Right forelimb (tissue), 1 donor: Measurements from ENCODE around the gene CYP2A13.
"Not testable (repeated sequence)": the region's sequence is repeated elsewhere in the genome, so short reads cannot be mapped to it uniquely, and the experiment has no call there.

Experiments used
- DNase-seq: peaks from one replicate; pipeline ENCODE4 v3.0.0-alpha.2; 2018

CYP2A13 gene, protein sequence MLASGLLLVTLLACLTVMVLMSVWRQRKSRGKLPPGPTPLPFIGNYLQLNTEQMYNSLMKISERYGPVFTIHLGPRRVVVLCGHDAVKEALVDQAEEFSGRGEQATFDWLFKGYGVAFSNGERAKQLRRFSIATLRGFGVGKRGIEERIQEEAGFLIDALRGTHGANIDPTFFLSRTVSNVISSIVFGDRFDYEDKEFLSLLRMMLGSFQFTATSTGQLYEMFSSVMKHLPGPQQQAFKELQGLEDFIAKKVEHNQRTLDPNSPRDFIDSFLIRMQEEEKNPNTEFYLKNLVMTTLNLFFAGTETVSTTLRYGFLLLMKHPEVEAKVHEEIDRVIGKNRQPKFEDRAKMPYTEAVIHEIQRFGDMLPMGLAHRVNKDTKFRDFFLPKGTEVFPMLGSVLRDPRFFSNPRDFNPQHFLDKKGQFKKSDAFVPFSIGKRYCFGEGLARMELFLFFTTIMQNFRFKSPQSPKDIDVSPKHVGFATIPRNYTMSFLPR

GRCh38 chr19:41088151-41088550, at the start of gene CYP2A13:
Gene CYP2A13, plus strand, starts transcription at chr19:41088451. Its CDS starts 21 bp downstream, at chr19:41088472.
- DNase-seq = no peak

DNA sequence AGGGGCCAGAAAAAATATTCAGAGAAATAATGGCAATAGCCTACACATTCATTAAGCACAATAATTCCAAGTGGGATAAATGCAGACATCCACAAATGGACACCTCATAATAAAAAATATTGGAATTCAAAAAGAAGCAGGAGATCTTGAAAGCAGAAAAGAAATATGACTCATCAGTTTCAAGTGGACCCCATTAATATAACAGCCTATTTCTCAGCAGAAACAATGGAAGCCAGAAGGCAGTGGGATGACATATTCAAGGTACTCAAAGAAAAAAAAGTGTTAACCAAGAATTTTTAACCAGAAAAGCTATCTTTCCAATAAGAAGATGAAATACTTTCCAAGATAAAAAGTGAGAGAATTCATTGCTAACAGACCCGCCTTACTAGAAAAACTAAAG, 48.4 kb upstream of the CYP2A13 start:
- DNase-seq = no peak

GRCh38 chr19:41045095-41045494, 43.2 kb upstream of the CYP2A13 start:
- DNase-seq = not testable (repeated sequence)

DNA sequence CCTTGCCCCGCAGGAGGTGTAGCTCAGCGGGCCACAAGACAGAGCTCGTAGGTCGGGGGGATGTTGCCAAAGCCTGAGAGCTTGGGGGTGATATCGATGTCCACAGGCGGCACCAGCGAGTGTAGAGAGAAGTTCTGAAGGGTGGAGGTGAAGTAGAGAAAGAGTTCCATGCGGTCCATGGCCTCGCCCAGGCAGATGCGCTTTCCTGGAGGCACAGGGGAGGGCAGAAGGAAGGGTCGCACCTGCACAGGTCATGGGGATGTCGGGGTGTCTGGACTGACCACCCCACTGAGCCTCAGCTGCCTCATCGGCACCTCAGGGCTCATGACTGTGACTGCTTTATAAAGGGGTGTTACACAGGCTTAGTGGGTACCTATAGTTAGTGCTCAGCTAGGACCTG, 37.8 kb upstream of the CYP2A13 start:
- no peak for DNase-seq

GRCh38 chr19:41052162-41052561, 36.1 kb upstream of the CYP2A13 start:
- DNase-seq = not testable (repeated sequence)

GRCh38 chr19:41053331-41053730, 34.9 kb upstream of the CYP2A13 start:
- DNase-seq = not testable (repeated sequence)

DNA sequence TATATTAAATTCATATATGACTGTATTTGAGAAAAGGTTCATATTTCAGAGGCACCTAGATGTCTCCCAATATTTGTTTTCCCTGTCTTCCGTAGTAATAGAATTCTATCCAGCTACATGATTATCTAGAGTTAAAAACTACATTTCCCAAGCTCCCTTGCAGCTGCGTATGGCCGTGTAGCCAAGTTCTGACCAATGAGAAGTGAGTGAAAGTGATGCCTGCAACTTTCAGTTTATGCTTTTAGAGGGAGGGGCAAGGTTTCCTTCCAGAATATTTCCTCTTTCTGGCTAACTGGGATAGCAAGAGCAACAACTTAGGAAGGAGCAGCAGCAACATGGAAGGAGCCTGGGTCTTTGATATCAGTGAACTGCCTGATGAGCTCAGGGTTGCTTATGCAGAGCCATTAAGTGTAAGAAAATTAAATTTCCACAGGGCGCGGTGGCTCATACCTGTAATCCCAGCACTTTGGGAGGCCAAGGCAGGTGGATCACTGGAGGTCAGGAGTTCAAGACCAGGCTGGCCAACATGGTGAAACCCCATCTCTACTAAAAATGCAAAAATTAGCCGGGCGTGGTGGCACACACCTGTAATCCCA, 23.2 kb upstream of the CYP2A13 start:
- no peak for DNase-seq

GRCh38 chr19:41076286-41076685, 12.0 kb upstream of the CYP2A13 start:
- no peak for DNase-seq

DNA sequence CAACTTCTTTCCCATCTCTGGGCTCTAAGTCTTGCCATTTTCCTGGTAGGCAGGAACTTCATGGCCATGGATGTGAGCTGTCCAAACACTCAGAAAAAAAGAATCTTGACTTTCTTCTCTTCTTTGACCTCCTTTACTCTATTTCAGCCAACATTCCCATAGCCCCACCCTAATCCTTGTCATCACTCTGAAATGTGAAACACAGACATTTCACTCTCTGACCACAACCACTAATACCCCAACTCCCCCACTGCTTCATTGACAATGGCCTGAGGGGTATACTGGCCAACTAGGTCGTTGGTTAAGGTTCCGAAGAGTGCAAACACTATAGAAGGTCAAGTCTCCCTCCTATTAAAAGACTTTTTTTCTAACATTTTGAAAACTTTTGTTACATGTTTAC, 4.7 kb upstream of the CYP2A13 start:
- DNase-seq = no peak

DNA sequence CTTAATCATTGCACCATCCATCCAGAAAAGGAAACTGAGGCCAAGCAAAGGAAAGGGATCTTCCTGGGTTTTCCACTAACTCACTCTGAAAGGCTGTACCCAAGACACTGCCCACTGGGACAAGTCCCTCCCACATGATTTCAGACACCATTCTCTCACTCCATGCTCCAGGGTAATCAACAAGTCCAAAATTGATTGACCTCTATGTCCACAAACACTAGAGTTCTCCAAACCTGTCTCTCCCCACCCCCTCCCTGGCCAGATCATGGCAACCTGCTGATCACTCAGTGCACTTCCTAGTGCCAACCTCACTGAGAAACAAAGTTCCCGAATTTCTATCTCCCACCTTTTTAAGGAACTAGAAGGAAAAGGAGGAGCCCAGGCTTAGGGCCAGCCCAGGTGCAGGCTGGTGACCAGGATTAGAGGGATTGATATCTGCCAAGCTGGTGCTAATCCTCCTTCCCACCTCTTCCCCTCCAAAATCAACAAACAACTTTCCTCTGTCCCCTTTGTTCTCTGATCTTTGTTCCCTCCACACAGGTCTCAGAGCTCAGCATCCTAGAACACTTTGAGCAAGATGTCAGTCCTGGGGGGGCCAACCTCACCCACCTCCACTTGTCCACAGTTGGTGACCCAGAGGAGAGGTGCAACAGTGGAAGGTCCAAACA, 2.4 kb upstream of the CYP2A13 start:
- DNase-seq = no peak

DNA sequence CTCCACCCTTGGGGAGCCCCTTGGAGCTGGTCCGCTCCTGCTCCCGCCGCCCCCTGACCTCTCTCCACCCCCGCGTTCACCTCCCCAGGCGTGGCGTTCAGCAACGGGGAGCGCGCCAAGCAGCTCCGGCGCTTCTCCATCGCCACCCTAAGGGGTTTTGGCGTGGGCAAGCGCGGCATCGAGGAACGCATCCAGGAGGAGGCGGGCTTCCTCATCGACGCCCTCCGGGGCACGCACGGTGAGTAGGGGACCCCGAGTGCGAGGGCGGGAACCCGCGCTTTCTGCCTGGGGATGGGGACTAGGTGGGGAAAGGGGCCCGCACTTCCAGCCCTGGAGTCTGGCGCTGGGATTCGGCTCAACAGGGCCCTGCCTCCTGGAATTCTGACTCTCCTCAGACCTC, 1.7 kb downstream of the CYP2A13 start:
- no peak for DNase-seq

DNA sequence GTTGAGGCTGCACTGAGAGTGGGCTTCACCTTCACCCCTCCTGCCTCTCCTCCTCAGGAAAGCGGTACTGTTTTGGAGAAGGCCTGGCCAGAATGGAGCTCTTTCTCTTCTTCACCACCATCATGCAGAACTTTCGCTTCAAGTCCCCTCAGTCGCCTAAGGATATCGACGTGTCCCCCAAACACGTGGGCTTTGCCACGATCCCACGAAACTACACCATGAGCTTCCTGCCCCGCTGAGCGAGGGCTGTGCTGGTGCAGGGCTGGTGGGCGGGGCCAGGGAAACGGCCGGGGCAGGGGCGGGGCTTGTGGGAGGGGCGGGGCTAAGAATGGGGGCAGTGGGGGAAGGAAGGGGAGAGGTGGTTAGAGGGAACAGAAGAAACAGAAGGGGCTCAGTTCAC, 7.5 kb downstream of the CYP2A13 start:
- DNase-seq = no peak

GRCh38 chr19:41096353-41096752, 8.1 kb downstream of the CYP2A13 start:
- DNase-seq = no peak

- DNase-seq = no peak
These were observed 9.1 kb downstream of the CYP2A13 start for GRCh38 chr19:41097302-41097701.

DNA sequence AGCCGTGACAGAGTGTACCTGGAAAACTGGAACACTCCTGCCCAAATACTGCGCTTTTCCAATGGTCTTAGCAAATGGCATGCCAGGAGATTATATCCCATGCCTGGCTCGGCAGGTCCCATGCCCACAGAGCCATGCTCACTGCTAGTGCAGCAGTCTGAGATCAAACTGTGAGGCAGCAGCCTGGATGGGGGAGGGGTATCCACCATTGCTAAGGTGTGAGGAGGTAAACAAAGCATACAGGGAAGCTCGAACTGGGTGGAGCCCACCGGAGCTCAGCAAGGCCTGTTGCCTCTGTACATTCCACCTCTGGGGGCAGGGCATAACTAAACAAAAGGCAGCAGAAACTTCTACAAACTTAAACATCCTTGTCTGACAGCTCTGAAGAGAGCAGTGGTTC, 10.5 kb downstream of the CYP2A13 start:
- no peak for DNase-seq

DNA sequence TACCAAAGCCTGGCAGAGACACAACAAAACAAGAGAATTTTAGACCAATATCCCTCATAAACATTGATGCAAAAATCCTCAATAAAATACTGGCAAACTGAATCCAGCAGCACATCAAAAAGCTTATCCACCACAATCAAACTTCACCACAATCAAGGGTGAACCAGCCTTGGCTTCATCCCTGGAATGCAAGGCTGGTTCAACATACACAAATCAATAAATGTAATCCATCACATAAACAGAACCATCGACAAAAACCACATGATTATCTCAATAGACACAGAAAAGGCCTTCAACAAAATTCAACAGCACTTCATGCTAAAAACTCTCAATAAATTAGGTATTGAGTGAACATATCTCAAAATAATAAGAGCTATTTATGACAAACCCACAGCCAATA, 14.0 kb downstream of the CYP2A13 start:
- DNase-seq = not testable (repeated sequence)

- no peak for DNase-seq
These were observed 17.9 kb downstream of the CYP2A13 start for GRCh38 chr19:41106177-41106576.

DNA sequence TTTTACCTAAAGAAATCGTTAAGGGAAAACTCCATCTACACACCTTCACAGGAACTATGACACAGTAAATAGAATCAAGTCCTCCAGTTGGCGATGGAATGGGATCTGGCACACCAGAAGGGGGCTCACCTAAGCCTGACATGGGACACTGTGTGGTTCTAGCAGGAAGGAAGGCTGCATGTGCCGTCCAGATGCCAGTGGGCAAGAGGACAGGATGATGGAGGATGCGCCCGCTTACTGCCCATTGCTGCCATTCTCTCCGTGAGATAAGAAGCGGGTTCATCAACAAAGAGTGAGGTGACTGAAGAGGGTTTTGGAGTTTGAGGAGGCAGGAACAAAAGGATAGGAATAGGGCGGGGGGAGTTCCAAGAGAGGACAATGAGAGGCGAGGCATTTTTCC, 23.0 kb downstream of the CYP2A13 start:
- no peak for DNase-seq

DNA sequence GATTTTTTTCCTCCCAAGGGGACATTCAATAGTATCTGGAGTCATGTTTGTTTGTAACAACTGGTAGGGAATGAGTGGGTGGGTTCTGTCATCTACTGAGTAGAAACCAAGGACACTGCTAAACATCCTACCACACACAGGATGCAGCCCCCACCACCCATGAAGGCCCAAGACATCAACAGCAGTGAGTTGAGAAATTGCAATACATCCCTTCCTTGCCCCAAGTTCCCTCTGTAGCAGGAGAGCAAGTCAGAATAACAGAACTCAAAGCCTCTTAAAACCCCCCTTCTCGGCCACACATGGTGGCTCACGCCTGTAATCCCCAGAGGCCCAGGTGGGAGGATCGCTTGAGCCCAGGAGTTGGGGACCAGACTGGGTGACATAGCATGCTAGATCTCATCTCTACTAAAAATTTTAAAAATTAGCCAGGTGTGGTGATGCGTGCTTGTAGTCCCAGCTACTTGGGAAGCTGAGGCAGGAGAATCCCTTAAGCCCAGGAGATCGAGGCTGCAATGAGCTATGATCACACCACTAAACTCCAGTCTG, 23.6 kb downstream of the CYP2A13 start:
- no peak for DNase-seq

DNA sequence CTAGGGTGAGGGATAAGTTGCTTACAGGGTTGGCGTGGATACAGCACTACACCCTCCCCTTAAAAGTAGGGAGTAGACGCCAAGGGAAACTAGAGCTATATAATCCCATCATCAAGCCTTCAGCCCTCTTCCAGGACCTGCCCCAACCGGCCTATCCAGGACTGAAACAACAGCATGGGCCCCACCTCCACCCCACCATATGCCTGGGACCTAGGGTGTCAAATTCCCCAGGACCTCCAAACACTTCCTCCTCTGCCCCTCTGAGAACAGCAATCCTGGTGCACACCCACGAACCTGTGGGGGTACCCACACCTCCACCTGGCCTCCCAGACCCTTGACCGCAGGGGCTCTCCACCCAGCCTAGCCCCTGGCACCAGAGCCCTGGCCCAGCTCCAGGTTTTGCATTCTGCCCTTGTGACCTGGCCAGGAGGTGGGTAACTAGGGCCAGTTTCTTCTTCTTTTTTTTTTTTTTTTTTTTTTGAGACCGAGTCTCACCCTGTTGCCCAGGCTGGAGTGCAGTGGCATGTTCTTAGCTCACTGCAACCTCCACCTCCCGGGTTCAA, 24.6 kb downstream of the CYP2A13 start:
- DNase-seq = no peak

- no peak for DNase-seq
These were observed 25.9 kb downstream of the CYP2A13 start, which contains the start of gene CYP2F1 for GRCh38 chr19:41114132-41114531. Gene CYP2F1, plus strand, starts transcription at chr19:41114432. Its CDS starts 1,757 bp downstream, at chr19:41116189.

DNA sequence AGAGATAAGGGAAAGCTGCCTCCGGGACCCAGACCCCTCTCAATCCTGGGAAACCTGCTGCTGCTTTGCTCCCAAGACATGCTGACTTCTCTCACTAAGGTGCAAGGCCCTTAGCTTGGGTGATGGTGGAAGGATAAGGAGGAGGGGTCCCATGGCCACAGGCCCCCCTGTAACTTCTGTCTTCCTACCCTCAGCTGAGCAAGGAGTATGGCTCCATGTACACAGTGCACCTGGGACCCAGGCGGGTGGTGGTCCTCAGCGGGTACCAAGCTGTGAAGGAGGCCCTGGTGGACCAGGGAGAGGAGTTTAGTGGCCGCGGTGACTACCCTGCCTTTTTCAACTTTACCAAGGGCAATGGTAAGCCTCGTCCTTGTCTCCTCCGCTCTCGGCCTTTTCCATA, 28.0 kb downstream of the CYP2A13 start:
- no peak for DNase-seq
